K562 (cell line): Measurements from ENCODE around the gene CERS6. TPM values are rescaled to one million over a fixed set of nuclear protein-coding genes. Genes with fewer than 3 reads are reported as not detected.

Source experiments
- ATAC-seq: fragments of 200-7000 bp; cut with Tn5 transposase; 3 replicates; pipeline ENCODE4 v1.9.1; 2020; ENCODE audit warnings: moderate library complexity
- BruUV-seq: library from RNA; stranded (reverse); fragments of 400-500 nt; replicated peaks from 2 replicates; lab custom pipeline; 2021; lab: Mats Ljungman, UMichigan
- CTCF ChIA-PET: fragments of 300-600 bp; formaldehyde crosslinking; extraction: SDS; loops from one replicate; lab custom pipeline; 2021; ENCODE audit warnings: low intra/inter-chr PET ratio; lab: Yijun Ruan, JAX
- POLR2A ChIA-PET: fragments of 300-600, 350-650 bp; sonication (Branson Sonifier 250); formaldehyde crosslinking; extraction: SDS; loops from one replicate; lab custom pipeline; 2021; ENCODE audit warnings: antibody characterized with exemption, inconsistent platforms; lab: Yijun Ruan, JAX
- DNase-seq, 4 experiments: peaks; one replicate each; pipeline versions ENCODE4 v3.0.0 to v3.0.0-alpha.2; 2011 to 2018; ENCODE audit warnings: low spot score in 3 of 4, mixed read lengths in 3 of 4; ENCODE audit errors: extremely low read depth in 1 of 4
- FAIRE-seq: peaks from 2 replicates; lab custom pipeline; 2011; peaks lifted over from hg19 to GRCh38; lab: Jason Lieb, UNC
- H2AFZ ChIP-seq: 2 replicates; pipeline ENCODE4 v1.6.0; 2011; ENCODE audit warnings: low read depth, low read length, control low read depth, inconsistent platforms
- H3K27ac ChIP-seq: fragments of 200-600 bp; 3 replicates; pipeline ENCODE4 v1.8.0; 2011; ENCODE audit warnings: low read depth, mild to moderate bottlenecking, control low read depth, inconsistent platforms, low read length, moderate library complexity, mixed read lengths; ENCODE audit errors: extremely low read depth
- H3K27me3 ChIP-seq, 2 experiments: fragments of 300-600 bp in 1 of 2; 2 replicates in 1 of 2; 3 replicates in 1 of 2; pipeline versions ENCODE4 v1.6.0 to v1.8.0; 2011; ENCODE audit warnings: inconsistent platforms in 2 of 2, low read length in 2 of 2, mild to moderate bottlenecking in 1 of 2, mixed read lengths in 1 of 2, moderate library complexity in 1 of 2; ENCODE audit not compliant: control insufficient read depth in 2 of 2, insufficient read depth in 2 of 2
- H3K36me3 ChIP-seq: fragments of 300-600 bp; 3 replicates; pipeline ENCODE4 v1.8.0; 2011; ENCODE audit warnings: mild to moderate bottlenecking, low read length, inconsistent platforms; ENCODE audit not compliant: control insufficient read depth, insufficient read depth
- H3K4me1 ChIP-seq, 2 experiments: fragments of 200-600 bp in 1 of 2; replicated peaks in 1 of 2; 2 replicates in 1 of 2; 3 replicates in 1 of 2; pipeline versions ENCODE4 v1.5.1 to v1.8.0; 2011; ENCODE audit warnings: inconsistent platforms in 2 of 2, low read length in 2 of 2, mild to moderate bottlenecking in 1 of 2, mixed read lengths in 1 of 2, moderate library complexity in 1 of 2; ENCODE audit not compliant: control insufficient read depth in 2 of 2, insufficient read depth in 2 of 2
- H3K4me2 ChIP-seq: 2 replicates; pipeline ENCODE4 v1.6.1; 2011; ENCODE audit warnings: low read length, control low read depth, inconsistent platforms, mixed read lengths; ENCODE audit not compliant: insufficient read depth
- H3K4me3 ChIP-seq: fragments of 200-600 bp; sonication (generic), shearing (Covaris generic); 2 replicates; pipeline ENCODE4 v1.5.1; 2016; ENCODE audit warnings: control low read depth, inconsistent platforms
- H3K79me2 ChIP-seq: fragments of 200-600 bp; 3 replicates; pipeline ENCODE4 v1.8.0; 2011; ENCODE audit warnings: low read length, inconsistent platforms; ENCODE audit not compliant: control insufficient read depth, insufficient read depth
- H3K9ac ChIP-seq, 2 experiments: 2 replicates each; pipeline versions ENCODE4 v1.6.0 to v1.6.1; 2011; ENCODE audit warnings: low read depth in 2 of 2, low read length in 2 of 2, control low read depth in 1 of 2, inconsistent platforms in 1 of 2, mild to moderate bottlenecking in 1 of 2, mixed read lengths in 1 of 2; ENCODE audit not compliant: insufficient read depth in 1 of 2
- H3K9me1 ChIP-seq: one replicate; pipeline ENCODE4 v1.6.0; 2011; ENCODE audit warnings: inconsistent platforms, mild to moderate bottlenecking, low read length, moderate library complexity; ENCODE audit not compliant: control insufficient read depth, insufficient read depth
- H3K9me3 ChIP-seq: replicated peaks from 2 replicates; pipeline ENCODE4 v1.5.1; 2011; ENCODE audit warnings: low read depth, low read length, inconsistent platforms; ENCODE audit not compliant: control insufficient read depth, insufficient read depth
- H4K20me1 ChIP-seq: replicated peaks from 2 replicates; pipeline ENCODE4 v1.6.1; 2011; ENCODE audit warnings: low read length, inconsistent platforms, mixed read lengths; ENCODE audit not compliant: control insufficient read depth, insufficient read depth
- ATF4 ChIP-seq: fragments of 450-650 bp; formaldehyde crosslinking; IDR thresholded peaks from 2 replicates; pipeline ENCODE4 v1.4.0; 2022; ENCODE audit warnings: mild to moderate bottlenecking, moderate library complexity
- ERF ChIP-seq: fragments of 450-650 bp; formaldehyde crosslinking; IDR thresholded peaks from 2 replicates; pipeline ENCODE4 v1.4.0; 2020; ENCODE audit warnings: mild to moderate bottlenecking, mixed read lengths
- HNRNPK ChIP-seq: fragments of 200-400 bp; formaldehyde crosslinking; IDR thresholded peaks from one replicate; pipeline ENCODE4 v1.6.1; 2018; ENCODE audit warnings: mild to moderate bottlenecking, low read depth, low read length; ENCODE audit not compliant: poor library complexity, severe bottlenecking
- RBM39 ChIP-seq: fragments of 200-400 bp; formaldehyde crosslinking; optimal IDR thresholded peaks from 2 replicates; pipeline ENCODE3; 2018; ENCODE audit warnings: low read depth, low read length
- SAFB2 ChIP-seq: fragments of 200-400 bp; formaldehyde crosslinking; IDR thresholded peaks from 2 replicates; pipeline ENCODE4 v1.6.1; 2018; ENCODE audit warnings: borderline replicate concordance, low read length, low read depth, moderate library complexity; ENCODE audit not compliant: severe bottlenecking
- SMARCB1 ChIP-seq: IDR thresholded peaks from 2 replicates; pipeline ENCODE4 v1.6.1; 2011; ENCODE audit warnings: improper control_type of control experiment, low read depth; ENCODE audit not compliant: insufficient read length
- TARDBP ChIP-seq: fragments of 450-650 bp; IDR thresholded peaks from 2 replicates; pipeline ENCODE4 v1.6.1; 2016
- ZEB2 ChIP-seq: fragments of 450-650 bp; IDR thresholded peaks from 2 replicates; pipeline ENCODE4 v1.6.1; 2016
- WGBS: fragments of 100-300 bp; shearing (Covaris generic); methylation state at CpG from one replicate; pipeline ENCODE4 v1.1.6; 2016; ENCODE audit warnings: low coverage, mixed read lengths; ENCODE audit not compliant: insufficient coverage; ENCODE audit errors: missing lambda C conversion rate; 5-methylcytosine and 5-hydroxymethylcytosine counted together
- in situ Hi-C: fragments of 300-500 bp; cut with MboI; formaldehyde crosslinking; loops from 4 replicates; pipeline ENCODE4 v1.15.0; 2018; ENCODE audit warnings: inconsistent platforms, mixed read lengths
- intact Hi-C: fragments of 100-400 bp; cut with micrococcal nuclease; formaldehyde crosslinking; loops from 2 replicates; pipeline ENCODE4 v1.14.2; 2022
- polyA plus RNA-seq, 8 experiments: library from polyadenylated mRNA; depleted of rRNA in 4 of 8; stranded (reverse) in 5 of 8; unstranded in 3 of 8; fragments of >200 nt; fragmentation: Nextera tagmentation in 2 of 8; fragmentation: Illumina TruSeq in 1 of 8; extraction: Ambion mirVana in 2 of 8; extraction: Trizol in 1 of 8; gene quantifications; 2 replicates each; pipeline versions ENCODE4 v1.2.1 to v1.2.3, GENCODE V29; 2011 to 2014; ENCODE audit warnings: inconsistent platforms in 1 of 8, missing spikeins in 1 of 8
- total RNA-seq, 7 experiments: library from RNA; depleted of rRNA in 6 of 7; stranded (reverse); fragments of >200 nt in 6 of 7; fragmentation: Illumina TruSeq in 2 of 7; extraction: Trizol in 2 of 7; gene quantifications; 2 replicates each; pipeline versions ENCODE4 v1.2.1 to v1.2.3, GENCODE V29; 2011 to 2021; ENCODE audit warnings: low replicate concordance in 1 of 7
- TF ChIP-seq, protein P1 (sequence below): sonication (generic); formaldehyde crosslinking; IDR thresholded peaks from 2 replicates; pipeline ENCODE4 v1.8.0; 2022; ENCODE audit warnings: mild to moderate bottlenecking, low read depth, missing genetic modification reagents
- TF ChIP-seq, protein P2 (sequence below): fragments of 250-450 bp; sonication (Bioruptor Pico); IDR thresholded peaks from 2 replicates; pipeline ENCODE4 v1.9.0; 2021; ENCODE audit warnings: mild to moderate bottlenecking
- TF ChIP-seq, protein P3 (sequence below): fragments of 450-650 bp; IDR thresholded peaks from 2 replicates; pipeline ENCODE4 v1.6.1; 2018; ENCODE audit warnings: mild to moderate bottlenecking, low read depth; ENCODE audit not compliant: partially characterized antibody

Gene CERS6
- total and polyA plus RNA-seq, 9 of the 15 experiments (the other 6 are each of a cell fraction or from before 2014, with no cell fraction given): 1.6 to 13.6 (median 11.4) TPM

GRCh38 chr2:168723275-168723899, 267.3 kb downstream of the CERS6 start:
- Histone ChIP-seq H3K9ac (no peak overlapping the region), H2AFZ (no peak overlapping the region), H3K27me3 (no peaks in the 10 kb centered on the region), H4K20me1 (no peaks in the 10 kb centered on the region), H3K9me3 (no peaks in the 10 kb centered on the region), H3K4me2 (no peak overlapping the region), H3K79me2 (no peaks in the 10 kb centered on the region), H3K4me1 (no peaks in the 10 kb centered on the region), H3K36me3 (no peaks in the 10 kb centered on the region; the same call in 2 of the 3 replicates), H3K4me3 (no peak overlapping the region), H3K9me1 (no peaks in the 10 kb centered on the region), H3K27ac (no peak overlapping the region)
- no peak for TF ChIP-seq ATF4 (CRISPR knock-in tag)
- no peak for TF ChIP-seq SAFB2
- no peak for TF ChIP-seq SMARCB1
- no peak for TF ChIP-seq RBM39
- TF ChIP-seq, protein P1, sequence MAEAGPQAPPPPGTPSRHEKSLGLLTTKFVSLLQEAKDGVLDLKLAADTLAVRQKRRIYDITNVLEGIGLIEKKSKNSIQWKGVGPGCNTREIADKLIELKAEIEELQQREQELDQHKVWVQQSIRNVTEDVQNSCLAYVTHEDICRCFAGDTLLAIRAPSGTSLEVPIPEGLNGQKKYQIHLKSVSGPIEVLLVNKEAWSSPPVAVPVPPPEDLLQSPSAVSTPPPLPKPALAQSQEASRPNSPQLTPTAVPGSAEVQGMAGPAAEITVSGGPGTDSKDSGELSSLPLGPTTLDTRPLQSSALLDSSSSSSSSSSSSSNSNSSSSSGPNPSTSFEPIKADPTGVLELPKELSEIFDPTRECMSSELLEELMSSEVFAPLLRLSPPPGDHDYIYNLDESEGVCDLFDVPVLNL (CRISPR knock-in tag): no peak
- TF ChIP-seq, protein P2, sequence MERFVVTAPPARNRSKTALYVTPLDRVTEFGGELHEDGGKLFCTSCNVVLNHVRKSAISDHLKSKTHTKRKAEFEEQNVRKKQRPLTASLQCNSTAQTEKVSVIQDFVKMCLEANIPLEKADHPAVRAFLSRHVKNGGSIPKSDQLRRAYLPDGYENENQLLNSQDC (CRISPR knock-in tag): no peak
- TF ChIP-seq, protein P3, sequence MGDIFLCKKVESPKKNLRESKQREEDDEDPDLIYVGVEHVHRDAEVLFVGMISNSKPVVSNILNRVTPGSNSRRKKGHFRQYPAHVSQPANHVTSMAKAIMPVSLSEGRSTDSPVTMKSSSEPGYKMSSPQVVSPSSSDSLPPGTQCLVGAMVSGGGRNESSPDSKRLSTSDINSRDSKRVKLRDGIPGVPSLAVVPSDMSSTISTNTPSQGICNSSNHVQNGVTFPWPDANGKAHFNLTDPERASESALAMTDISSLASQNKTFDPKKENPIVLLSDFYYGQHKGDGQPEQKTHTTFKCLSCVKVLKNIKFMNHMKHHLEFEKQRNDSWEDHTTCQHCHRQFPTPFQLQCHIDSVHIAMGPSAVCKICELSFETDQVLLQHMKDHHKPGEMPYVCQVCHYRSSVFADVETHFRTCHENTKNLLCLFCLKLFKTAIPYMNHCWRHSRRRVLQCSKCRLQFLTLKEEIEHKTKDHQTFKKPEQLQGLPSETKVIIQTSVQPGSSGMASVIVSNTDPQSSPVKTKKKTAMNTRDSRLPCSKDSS: no peak
- TF ChIP-seq ERF (CRISPR knock-in tag): no peak
- no peak for TF ChIP-seq TARDBP
- TF ChIP-seq ZEB2: no peak
- no peak for TF ChIP-seq HNRNPK
- intact Hi-C loops (no loop called here), in situ Hi-C loops (no loop called here)
- DNase-seq (no peak), ATAC-seq (no peak), FAIRE-seq (no peak)
- CTCF ChIA-PET: no interaction called here
- 46% methylated on average over 3 of the region's 3 CpGs for WGBS
- POLR2A ChIA-PET: interaction anchor here (0.6 kb wide), 1 partner anchor 62 kb away, joined by 3 read pairs; no protein-coding TSS in a partner anchor
- BruUV-seq: no TSS peak
